MCF 10A (cell line): Measurements from ENCODE around the gene SLC7A7. TPM values are rescaled to one million over a fixed set of nuclear protein-coding genes. Genes with fewer than 3 reads are reported as not detected.

Experiments used
- BruUV-seq: library from RNA; stranded (reverse); fragments of 400-500 nt; replicated peaks from 2 replicates; lab custom pipeline; 2021; lab: Mats Ljungman, UMichigan
- CTCF ChIA-PET: fragments of 300-600 bp; sonication (Branson Sonifier 250); formaldehyde crosslinking; extraction: SDS; loops from one replicate; lab custom pipeline; 2021; ENCODE audit warnings: antibody characterized with exemption, inconsistent platforms; lab: Yijun Ruan, JAX
- POLR2A ChIA-PET: fragments of 300-600, 350-650 bp; sonication (Branson Sonifier 250); formaldehyde crosslinking; extraction: SDS; loops from one replicate; lab custom pipeline; 2020; ENCODE audit warnings: antibody characterized with exemption, inconsistent platforms; lab: Yijun Ruan, JAX
- DNase-seq: peaks from one replicate; pipeline ENCODE4 v3.0.0-alpha.2; 2018; ENCODE audit not compliant: unreplicated experiment
- H3K27ac Mint-ChIP-seq: one replicate; pipeline ENCODE4 v1.8.0; 2022; ENCODE audit warnings: mild to moderate bottlenecking, low read depth, mixed read lengths; ENCODE audit not compliant: unreplicated experiment
- H3K27me3 Mint-ChIP-seq: one replicate; pipeline ENCODE4 v1.8.0; 2022; ENCODE audit warnings: mixed read lengths; ENCODE audit not compliant: insufficient read depth, unreplicated experiment
- H3K36me3 Mint-ChIP-seq: one replicate; pipeline ENCODE4 v1.8.0; 2022; ENCODE audit warnings: mild to moderate bottlenecking, moderate library complexity, mixed read lengths; ENCODE audit not compliant: insufficient read depth, unreplicated experiment
- H3K4me1 Mint-ChIP-seq: one replicate; pipeline ENCODE4 v1.8.0; 2022; ENCODE audit warnings: mixed read lengths; ENCODE audit not compliant: insufficient read depth, unreplicated experiment
- H3K4me3 Mint-ChIP-seq: one replicate; pipeline ENCODE4 v1.8.0; 2022; ENCODE audit warnings: mild to moderate bottlenecking, moderate library complexity, mixed read lengths; ENCODE audit not compliant: unreplicated experiment
- H3K9me3 Mint-ChIP-seq: one replicate; pipeline ENCODE4 v1.8.0; 2022; ENCODE audit warnings: mixed read lengths; ENCODE audit not compliant: unreplicated experiment
- CTCF ChIP-seq: fragments of 200-600 bp; IDR thresholded peaks from one replicate; pipeline ENCODE4 v1.8.0; 2022; ENCODE audit warnings: antibody characterized with exemption, mild to moderate bottlenecking; ENCODE audit not compliant: unreplicated experiment
- intact Hi-C: fragments of 100-400 bp; cut with micrococcal nuclease; formaldehyde crosslinking; loops from 2 replicates; pipeline ENCODE4 v1.14.1; 2022
- total RNA-seq: library from RNA; stranded (reverse); gene quantifications from 2 replicates; pipeline ENCODE4 v1.2.3, GENCODE V29; 2022

SLC7A7 gene
- total RNA-seq, 1 experiment from 2014 or later, result 0.98 TPM

- no TSS peak for BruUV-seq
- TF ChIP-seq CTCF, result no peak
- ChIA-PET CTCF (interaction anchor here (0.9 to 18.2 kb wide), 4 partner anchors 5 to 23 kb away, joined by 3 to 330 read pairs (median 166); partner anchors contain the start of genes MMP14 and MRPL52), POLR2A (interaction anchor here (1.0 kb wide), 1 partner anchor 13 kb away, joined by 3 read pairs; no protein-coding TSS in a partner anchor)
- intact Hi-C loops, result no loop called here
- DNase-seq, result no peak
- no peak overlapping the region for H3K27ac Mint-ChIP-seq
- peaks cover 59% of the 10 kb centered on the region for H3K36me3 Mint-ChIP-seq
- H3K4me1 Mint-ChIP-seq, result peaks cover 13% of the 10 kb centered on the region
- H3K9me3 Mint-ChIP-seq, result no peaks in the 10 kb centered on the region
- no peaks in the 10 kb centered on the region for H3K27me3 Mint-ChIP-seq
- H3K4me3 Mint-ChIP-seq, result no peak overlapping the region
Observed at GRCh38 chr14:22845821-22846625, 30.8 kb upstream of the SLC7A7 start.

- BruUV-seq, result no TSS peak
- Mint-ChIP-seq H3K4me3 (no peak overlapping the region), H3K9me3 (no peaks in the 10 kb centered on the region), H3K27ac (no peak overlapping the region), H3K27me3 (no peaks in the 10 kb centered on the region), H3K36me3 (peaks cover 66% of the 10 kb centered on the region), H3K4me1 (peaks cover 8% of the 10 kb centered on the region)
- POLR2A ChIA-PET, result no interaction called here
- DNase-seq, result no peak
- CTCF ChIA-PET, result interaction anchor here (0.6 to 18.2 kb wide), 6 partner anchors 6 to 289 kb away, joined by 3 to 330 read pairs (median 4); no protein-coding TSS in a partner anchor
- intact Hi-C loops, result no loop called here
- no peak for TF ChIP-seq CTCF
Observed at GRCh38 chr14:22845103-22845394, 29.8 kb upstream of the SLC7A7 start.

- intact Hi-C loops, result no loop called here
- ChIA-PET POLR2A (no interaction called here), CTCF (interaction anchor here (0.6 to 18.2 kb wide), 7 partner anchors 7 to 288 kb away, joined by 3 to 330 read pairs (median 3); no protein-coding TSS in a partner anchor)
- no peak for TF ChIP-seq CTCF
- no peak overlapping the region for H3K4me3 Mint-ChIP-seq
- DNase-seq, result no peak
- no TSS peak for BruUV-seq
- H3K4me1 Mint-ChIP-seq, result peaks cover 12% of the 10 kb centered on the region
- no peaks in the 10 kb centered on the region for H3K27me3 Mint-ChIP-seq
- H3K9me3 Mint-ChIP-seq, result no peaks in the 10 kb centered on the region
- no peak overlapping the region for H3K27ac Mint-ChIP-seq
- peaks cover 66% of the 10 kb centered on the region for H3K36me3 Mint-ChIP-seq
Observed at GRCh38 chr14:22844221-22845102, 29.2 kb upstream of the SLC7A7 start.
